ENCODE results near the gene KLK13.

DNA sequence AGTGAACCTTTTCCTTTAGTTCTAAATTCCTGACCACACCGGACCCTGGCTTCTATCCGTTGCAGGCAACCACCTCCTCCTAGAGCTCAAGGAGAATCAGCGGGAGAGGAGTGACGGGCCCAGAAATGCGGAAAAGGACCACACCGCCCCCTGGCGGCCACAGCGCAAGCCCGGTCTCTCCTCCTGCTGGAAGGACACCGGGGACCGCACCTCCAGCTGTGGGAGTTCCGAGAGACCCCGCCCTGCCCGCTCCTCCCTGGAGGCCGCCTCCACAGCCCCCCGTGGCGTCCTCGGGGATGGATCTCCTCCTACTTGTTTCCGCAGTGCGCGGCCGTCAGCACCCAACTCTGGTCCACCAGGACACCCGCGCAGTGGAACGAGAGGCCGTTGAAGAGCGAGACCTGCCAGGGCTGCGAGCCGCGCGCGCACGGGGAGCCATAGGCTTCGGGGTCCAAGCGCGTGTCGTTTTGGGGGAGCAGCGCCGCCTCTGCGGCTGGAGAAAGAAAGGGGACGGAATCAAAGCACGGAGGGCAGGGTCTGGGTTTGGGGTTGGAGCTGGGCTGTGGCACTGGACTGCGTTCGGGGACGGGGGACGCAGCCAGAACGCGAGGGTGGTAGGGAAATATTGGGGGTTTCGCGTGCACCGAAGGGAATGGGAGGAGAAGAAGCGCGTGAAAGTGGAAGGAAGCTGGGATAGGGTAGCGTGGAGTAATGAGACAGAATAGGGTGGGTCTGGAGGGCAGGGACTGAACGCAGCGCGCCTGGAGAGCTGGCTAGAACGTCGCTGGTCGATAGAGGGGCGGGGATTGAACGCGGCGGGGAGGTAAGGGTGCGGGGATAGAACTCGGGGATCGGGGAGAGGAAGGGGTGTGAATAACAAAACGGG, 47.9 kb downstream of the KLK13 start:
- TF ChIP-seq POLR2A (IDR thresholded peaks at IDR 0.05), result no peak
- peak in 2 of 4 experiments; percentile 27 to 60 for TF ChIP-seq CTCF (IDR thresholded peaks at IDR 0.05)
- no peak for TF ChIP-seq POLR2AphosphoS5 (IDR thresholded peaks at IDR 0.05)

All from sigmoid colon (tissue), 4 donors.